ENCODE measurements around the gene MED17. TPM values are rescaled to one million over a fixed set of nuclear protein-coding genes. Genes with fewer than 3 reads are reported as not detected.
A peak's percentile ranks its signal among the peaks of the same experiment; 100 is the strongest.

The MED17 gene
- total and polyA plus RNA-seq, 4 donors = 9.2 to 56.8 (median 20.4) TPM

DNA sequence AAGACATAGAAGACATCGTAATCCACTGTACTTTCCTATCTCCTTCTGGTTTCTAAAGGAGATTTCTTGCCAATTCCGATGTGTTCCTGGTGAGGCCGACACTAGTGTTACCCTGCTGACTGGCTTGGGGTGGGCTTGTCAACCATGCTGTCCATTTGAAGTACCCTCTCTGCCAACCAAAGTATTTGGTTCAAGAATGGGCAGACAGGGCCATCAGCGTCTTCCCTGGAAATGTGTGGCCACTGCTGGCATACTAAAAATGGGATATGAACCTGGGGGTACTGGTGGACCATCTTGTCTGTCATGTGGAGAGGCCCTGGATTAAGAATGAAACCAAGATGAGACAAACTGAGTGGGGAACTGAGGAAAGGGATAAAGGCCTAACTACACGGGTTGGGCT, 68.2 kb downstream of the MED17 start:
- Histone ChIP-seq H3K27ac (ENCODE audit: low read depth in 1 of 2, low read length in 1 of 2) (no peak overlapping the region), H3K4me3 (no peak overlapping the region), H3K9ac (ENCODE audit: insufficient read depth in 1 of 2, low read length in 2 of 2) (no peak overlapping the region), H3K4me1 (ENCODE audit: control insufficient read depth in 5 of 5, insufficient read depth in 5 of 5, low read length in 5 of 5) (peaks cover 0 to 5% (median 0%) of the 10 kb centered on the region in 5 donors), H3K9me3 (ENCODE audit: control insufficient read depth in 4 of 4, insufficient read depth in 3 of 4, low read length in 3 of 4) (no peaks in the 10 kb centered on the region), H3K27me3 (ENCODE audit: control insufficient read depth in 3 of 3, insufficient read depth in 3 of 3, low read length in 2 of 3) (no peaks in the 10 kb centered on the region), H3K36me3 (ENCODE audit: control insufficient read depth in 4 of 4, insufficient read depth in 4 of 4, low read length in 4 of 4) (no peaks in the 10 kb centered on the region)
- ATAC-seq (ENCODE audit: insufficient read depth, low FRiP score) = no peak
- TF ChIP-seq, protein P1, sequence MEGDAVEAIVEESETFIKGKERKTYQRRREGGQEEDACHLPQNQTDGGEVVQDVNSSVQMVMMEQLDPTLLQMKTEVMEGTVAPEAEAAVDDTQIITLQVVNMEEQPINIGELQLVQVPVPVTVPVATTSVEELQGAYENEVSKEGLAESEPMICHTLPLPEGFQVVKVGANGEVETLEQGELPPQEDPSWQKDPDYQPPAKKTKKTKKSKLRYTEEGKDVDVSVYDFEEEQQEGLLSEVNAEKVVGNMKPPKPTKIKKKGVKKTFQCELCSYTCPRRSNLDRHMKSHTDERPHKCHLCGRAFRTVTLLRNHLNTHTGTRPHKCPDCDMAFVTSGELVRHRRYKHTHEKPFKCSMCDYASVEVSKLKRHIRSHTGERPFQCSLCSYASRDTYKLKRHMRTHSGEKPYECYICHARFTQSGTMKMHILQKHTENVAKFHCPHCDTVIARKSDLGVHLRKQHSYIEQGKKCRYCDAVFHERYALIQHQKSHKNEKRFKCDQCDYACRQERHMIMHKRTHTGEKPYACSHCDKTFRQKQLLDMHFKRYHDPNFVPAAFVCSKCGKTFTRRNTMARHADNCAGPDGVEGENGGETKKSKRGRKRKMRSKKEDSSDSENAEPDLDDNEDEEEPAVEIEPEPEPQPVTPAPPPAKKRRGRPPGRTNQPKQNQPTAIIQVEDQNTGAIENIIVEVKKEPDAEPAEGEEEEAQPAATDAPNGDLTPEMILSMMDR (IDR thresholded peaks at IDR 0.05; ENCODE audit: control extremely low read depth, extremely low read depth) = no peak
- DNase-seq = no peak
- WGBS, 2 donors = 96 to 97% methylated on average over 5 of the region's 5 CpGs

DNA sequence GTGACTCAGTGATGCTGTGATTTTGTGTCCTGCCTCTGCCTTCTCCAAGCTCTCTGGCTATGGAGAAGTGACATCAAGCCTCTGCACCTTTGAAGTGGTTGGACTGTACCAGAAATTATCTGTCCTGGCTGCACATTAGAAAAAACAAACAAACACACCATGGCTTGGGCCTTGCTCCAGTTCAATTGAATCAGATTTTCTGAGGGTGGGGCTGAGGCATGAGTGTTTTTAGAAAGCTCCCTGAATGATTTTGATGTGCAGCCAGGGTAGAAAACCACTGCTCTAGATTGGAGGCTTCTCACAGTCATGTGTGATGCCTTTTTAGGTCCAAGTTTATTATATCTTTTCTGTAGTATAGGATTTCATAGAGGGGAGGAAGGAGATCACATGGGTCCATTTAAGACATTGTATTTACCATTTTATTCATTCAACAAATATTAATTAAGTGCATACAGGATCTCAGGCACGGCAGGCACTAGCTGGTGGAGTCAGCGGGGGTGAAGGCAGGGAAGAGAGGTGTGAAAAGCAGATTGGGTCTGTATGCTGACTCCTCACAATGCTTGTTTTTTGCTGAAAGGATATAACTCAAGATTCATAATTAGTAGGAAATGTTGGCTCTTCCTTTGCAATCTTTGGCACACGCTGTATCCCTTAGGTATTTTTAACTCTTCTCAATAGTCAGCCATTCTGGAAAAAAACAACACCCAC, 73.5 kb downstream of the MED17 start:
- 71 to 79% methylated on average over 3 of the region's 3 CpGs for WGBS, 2 donors

DNA sequence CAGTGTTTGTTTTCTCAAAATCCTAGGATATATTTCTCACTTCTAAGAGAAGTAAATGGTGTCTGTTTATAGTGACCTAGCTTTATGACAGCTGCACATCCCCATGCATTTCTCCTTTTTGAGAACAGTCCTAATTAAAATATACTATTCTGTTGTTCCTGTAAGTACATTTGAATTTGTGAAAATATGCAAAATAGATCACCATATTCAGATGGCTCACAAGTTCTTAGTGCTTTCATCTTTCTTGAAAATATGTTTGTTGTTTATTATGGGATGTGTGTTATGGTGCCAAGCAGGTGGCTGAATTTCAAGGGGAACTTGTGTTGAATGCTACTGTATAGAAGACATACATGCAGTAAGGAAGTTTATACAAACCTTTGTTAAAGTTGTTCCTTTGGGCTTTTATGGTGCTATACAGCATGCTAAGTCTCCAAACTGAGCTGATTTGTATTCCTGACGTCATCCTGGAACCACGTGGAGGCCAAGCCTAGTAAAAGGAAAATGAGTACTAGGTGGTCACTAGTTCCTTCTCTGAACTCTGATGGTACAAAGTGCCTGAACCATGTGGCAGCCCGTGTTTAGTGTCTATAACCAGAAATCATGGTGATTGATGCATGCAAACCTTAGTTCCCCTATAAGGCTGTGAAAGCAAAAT, 74.2 kb downstream of the MED17 start:
- no peak overlapping the region for H3K4me3 ChIP-seq
- DNase-seq (no peak), ATAC-seq (ENCODE audit: insufficient read depth, low FRiP score) (no peak)
- H3K4me1 ChIP-seq (ENCODE audit: control insufficient read depth in 5 of 5, insufficient read depth in 5 of 5, low read length in 5 of 5) = no peaks in the 10 kb centered on the region
- no peak overlapping the region for H3K27ac ChIP-seq (ENCODE audit: low read depth in 1 of 2, low read length in 1 of 2)
- no peaks in the 10 kb centered on the region for H3K27me3 ChIP-seq (ENCODE audit: control insufficient read depth in 3 of 3, insufficient read depth in 3 of 3, low read length in 2 of 3)
- no peaks in the 10 kb centered on the region for H3K36me3 ChIP-seq (ENCODE audit: control insufficient read depth in 4 of 4, insufficient read depth in 4 of 4, low read length in 4 of 4)
- H3K9me3 ChIP-seq (ENCODE audit: control insufficient read depth in 4 of 4, insufficient read depth in 3 of 4, low read length in 3 of 4) = no peaks in the 10 kb centered on the region
- H3K9ac ChIP-seq (ENCODE audit: insufficient read depth in 1 of 2, low read length in 2 of 2) = no peak overlapping the region
- WGBS, 2 donors = 38 to 50% methylated on average over 3 of the region's 3 CpGs
- TF ChIP-seq, protein P1 (IDR thresholded peaks at IDR 0.05; ENCODE audit: control extremely low read depth, extremely low read depth) = no peak

More for the DNA sequence above, 73.5 kb downstream of the MED17 start:
- peak in 2 of 3 donors; percentile 11 to 22 for DNase-seq
- Histone ChIP-seq H3K36me3 (ENCODE audit: control insufficient read depth in 4 of 4, insufficient read depth in 4 of 4, low read length in 4 of 4) (no peaks in the 10 kb centered on the region), H3K27ac (ENCODE audit: low read depth in 1 of 2, low read length in 1 of 2) (no peak overlapping the region), H3K9ac (ENCODE audit: insufficient read depth in 1 of 2, low read length in 2 of 2) (no peak overlapping the region), H3K9me3 (ENCODE audit: control insufficient read depth in 4 of 4, insufficient read depth in 3 of 4, low read length in 3 of 4) (no peaks in the 10 kb centered on the region), H3K4me1 (ENCODE audit: control insufficient read depth in 5 of 5, insufficient read depth in 5 of 5, low read length in 5 of 5) (no peaks in the 10 kb centered on the region), H3K27me3 (ENCODE audit: control insufficient read depth in 3 of 3, insufficient read depth in 3 of 3, low read length in 2 of 3) (no peaks in the 10 kb centered on the region), H3K4me3 (no peak overlapping the region)
- ATAC-seq (ENCODE audit: insufficient read depth, low FRiP score) = no peak
- TF ChIP-seq, protein P1 (IDR thresholded peaks at IDR 0.05; ENCODE audit: control extremely low read depth, extremely low read depth) = no peak

Measured in lung (tissue), 12 donors.